ENCODE data around the gene CSNK2A3. TPM values are rescaled to one million over a fixed set of nuclear protein-coding genes. Genes with fewer than 3 reads are reported as not detected.

The CSNK2A3 gene
- total RNA-seq, 1 donor from 2014 or later = 1.2 TPM

DNA sequence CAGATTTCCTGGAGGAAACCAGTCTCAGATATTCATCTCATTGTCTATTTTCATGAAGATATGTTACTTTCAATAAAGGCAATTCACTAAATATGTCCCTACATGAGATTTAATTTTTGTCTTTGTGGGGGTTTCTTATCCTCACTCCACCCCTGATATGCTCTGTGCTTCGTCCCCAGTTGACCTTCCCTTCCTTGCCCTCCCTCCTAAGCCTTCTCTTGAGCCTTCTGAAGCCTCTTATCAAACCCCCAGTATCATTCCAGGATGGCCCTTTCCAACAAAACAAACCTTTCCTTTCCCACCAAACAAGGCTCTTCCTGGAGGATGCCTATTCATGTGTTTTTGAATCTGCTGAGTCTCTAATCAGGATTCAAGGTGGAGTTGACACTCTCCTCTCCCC, 44.8 kb downstream of the CSNK2A3 start:
- Histone ChIP-seq H3K36me3 (no peaks in the 10 kb centered on the region), H3K9me3 (no peaks in the 10 kb centered on the region), H3K27me3 (no peaks in the 10 kb centered on the region), H3K27ac (no peak overlapping the region), H3K4me3 (no peak overlapping the region), H3K4me1 (no peaks in the 10 kb centered on the region)
- TF ChIP-seq, protein P1, sequence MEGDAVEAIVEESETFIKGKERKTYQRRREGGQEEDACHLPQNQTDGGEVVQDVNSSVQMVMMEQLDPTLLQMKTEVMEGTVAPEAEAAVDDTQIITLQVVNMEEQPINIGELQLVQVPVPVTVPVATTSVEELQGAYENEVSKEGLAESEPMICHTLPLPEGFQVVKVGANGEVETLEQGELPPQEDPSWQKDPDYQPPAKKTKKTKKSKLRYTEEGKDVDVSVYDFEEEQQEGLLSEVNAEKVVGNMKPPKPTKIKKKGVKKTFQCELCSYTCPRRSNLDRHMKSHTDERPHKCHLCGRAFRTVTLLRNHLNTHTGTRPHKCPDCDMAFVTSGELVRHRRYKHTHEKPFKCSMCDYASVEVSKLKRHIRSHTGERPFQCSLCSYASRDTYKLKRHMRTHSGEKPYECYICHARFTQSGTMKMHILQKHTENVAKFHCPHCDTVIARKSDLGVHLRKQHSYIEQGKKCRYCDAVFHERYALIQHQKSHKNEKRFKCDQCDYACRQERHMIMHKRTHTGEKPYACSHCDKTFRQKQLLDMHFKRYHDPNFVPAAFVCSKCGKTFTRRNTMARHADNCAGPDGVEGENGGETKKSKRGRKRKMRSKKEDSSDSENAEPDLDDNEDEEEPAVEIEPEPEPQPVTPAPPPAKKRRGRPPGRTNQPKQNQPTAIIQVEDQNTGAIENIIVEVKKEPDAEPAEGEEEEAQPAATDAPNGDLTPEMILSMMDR (IDR thresholded peaks at IDR 0.05) = no peak
- TF ChIP-seq POLR2AphosphoS5 (IDR thresholded peaks at IDR 0.05; ENCODE audit: insufficient read depth in 1 of 2, low read depth in 1 of 2) = no peak
- no peak for TF ChIP-seq POLR2A (IDR thresholded peaks at IDR 0.05)
- no peak for DNase-seq (ENCODE audit: extremely low spot score in 2 of 2)
- intact Hi-C loops (cut with DNase I) = no loop called here

DNA sequence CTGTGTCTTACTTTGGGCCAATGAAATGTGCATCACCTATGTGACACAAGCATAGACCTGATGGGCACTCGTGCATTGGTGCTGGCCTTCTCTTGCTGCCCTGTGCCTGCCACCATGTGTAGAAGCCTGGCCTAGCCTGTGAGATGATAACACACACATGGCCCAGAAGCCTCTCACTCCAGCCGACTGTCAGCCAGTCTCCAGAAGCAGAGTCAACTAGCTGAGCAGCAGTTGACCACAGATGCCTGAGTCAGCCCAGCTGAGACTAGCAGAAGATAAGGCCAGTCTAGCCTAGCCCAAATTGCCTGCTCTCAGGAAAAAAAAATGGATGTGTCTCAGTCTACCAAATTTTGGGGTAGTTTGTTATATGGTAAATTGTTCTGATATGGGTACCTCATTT, 46.2 kb downstream of the CSNK2A3 start:
- DNase-seq (ENCODE audit: extremely low spot score in 2 of 2) = no peak
- Histone ChIP-seq H3K36me3 (no peaks in the 10 kb centered on the region), H3K27me3 (no peaks in the 10 kb centered on the region), H3K27ac (no peak overlapping the region), H3K4me1 (no peaks in the 10 kb centered on the region), H3K4me3 (no peak overlapping the region), H3K9me3 (no peaks in the 10 kb centered on the region)
- intact Hi-C loops (cut with DNase I) = no loop called here
- TF ChIP-seq, protein P1 (IDR thresholded peaks at IDR 0.05) = no peak
- TF ChIP-seq POLR2A (IDR thresholded peaks at IDR 0.05) (no peak), POLR2AphosphoS5 (IDR thresholded peaks at IDR 0.05; ENCODE audit: insufficient read depth in 1 of 2, low read depth in 1 of 2) (no peak)

DNA sequence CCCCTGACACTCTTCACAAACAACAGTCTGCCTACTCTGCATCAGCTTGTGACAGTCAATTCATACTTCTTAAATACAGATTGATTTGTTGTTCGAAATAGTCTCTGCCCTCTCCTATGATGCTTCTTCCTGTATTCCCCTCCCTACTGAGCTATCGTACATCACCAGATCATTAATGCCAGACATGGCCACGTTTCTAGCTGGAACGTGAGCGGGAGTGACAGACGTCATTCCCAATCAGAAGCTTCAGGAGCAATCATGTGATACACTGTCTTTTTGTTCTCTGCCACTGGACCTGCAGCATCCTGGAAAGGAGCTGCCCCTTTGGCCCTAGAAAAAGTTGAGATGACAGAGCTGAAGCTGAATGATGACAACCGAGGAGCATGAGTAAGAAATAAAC, 48.5 kb downstream of the CSNK2A3 start:
- no peak overlapping the region for H3K4me3 ChIP-seq
- H3K27me3 ChIP-seq = no peaks in the 10 kb centered on the region
- H3K4me1 ChIP-seq = no peaks in the 10 kb centered on the region
- no peak overlapping the region for H3K27ac ChIP-seq
- DNase-seq (ENCODE audit: extremely low spot score in 2 of 2) = no peak
- no peak for TF ChIP-seq POLR2AphosphoS5 (IDR thresholded peaks at IDR 0.05; ENCODE audit: insufficient read depth in 1 of 2, low read depth in 1 of 2)
- TF ChIP-seq, protein P1 (IDR thresholded peaks at IDR 0.05) = no peak
- no peak for TF ChIP-seq POLR2A (IDR thresholded peaks at IDR 0.05)
- intact Hi-C loops (cut with DNase I) = no loop called here
- H3K36me3 ChIP-seq = no peaks in the 10 kb centered on the region
- H3K9me3 ChIP-seq = no peaks in the 10 kb centered on the region

DNA sequence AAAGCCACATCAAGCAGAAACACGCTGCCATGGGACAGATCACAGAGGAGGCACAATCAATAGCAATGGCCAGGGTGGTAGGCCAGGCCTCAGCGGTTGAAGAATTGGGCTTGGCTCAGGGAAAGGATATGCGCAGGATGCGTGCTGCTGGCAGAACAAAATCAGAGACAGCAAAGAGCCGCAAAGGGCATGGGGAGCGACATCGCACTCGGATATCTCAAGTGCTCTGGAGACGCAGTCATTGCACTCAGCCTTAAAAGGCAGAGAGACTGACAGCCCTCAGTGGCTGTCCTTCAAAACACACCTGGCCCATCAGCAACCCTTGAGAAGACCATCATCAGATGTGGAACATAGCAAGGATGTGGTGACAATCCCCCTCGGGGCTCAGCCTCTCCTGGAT, 50.5 kb downstream of the CSNK2A3 start:
- no peaks in the 10 kb centered on the region for H3K4me1 ChIP-seq
- H3K27me3 ChIP-seq = no peaks in the 10 kb centered on the region
- no peaks in the 10 kb centered on the region for H3K36me3 ChIP-seq
- TF ChIP-seq, protein P1 (IDR thresholded peaks at IDR 0.05) = no peak
- TF ChIP-seq POLR2AphosphoS5 (IDR thresholded peaks at IDR 0.05; ENCODE audit: insufficient read depth in 1 of 2, low read depth in 1 of 2) = no peak
- no peak for TF ChIP-seq POLR2A (IDR thresholded peaks at IDR 0.05)
- H3K9me3 ChIP-seq = no peaks in the 10 kb centered on the region
- H3K4me3 ChIP-seq = no peak overlapping the region
- no peak overlapping the region for H3K27ac ChIP-seq
- DNase-seq (ENCODE audit: extremely low spot score in 2 of 2) = no peak
- intact Hi-C loops (cut with DNase I) = no loop called here
